Esophagus squamous epithelium (tissue), 5 donors: ENCODE data around the gene PTPRG. TPM values are rescaled to one million over a fixed set of nuclear protein-coding genes. Genes with fewer than 3 reads are reported as not detected.

Experiments
- DNase-seq: peaks from one replicate; lab custom pipeline; 2025; lab: John Stamatoyannopoulos, UW
- H3K27ac ChIP-seq, 4 donors: fragments of 200-600 bp; sonication (generic); one replicate each; pipeline ENCODE4 v1.5.1; 2016 to 2019; ENCODE audit warnings: mild to moderate bottlenecking in 1 of 4
- H3K27me3 ChIP-seq, 4 donors: fragments of 200-600 bp; sonication (generic); 1 replicate in 3 of 4; 2 replicates in 1 of 4; pipeline versions ENCODE4 v1.5.1 to v1.6.0; 2017 to 2021; ENCODE audit warnings: antibody characterized with exemption in 1 of 4
- H3K36me3 ChIP-seq, 3 donors: fragments of 200-600 bp; sonication (generic); one replicate each; pipeline ENCODE4 v1.5.1; 2016 to 2019
- H3K4me1 ChIP-seq, 3 donors: fragments of 200-600 bp; sonication (generic); one replicate each; pipeline ENCODE4 v1.5.1; 2017 to 2019
- H3K4me3 ChIP-seq, 4 donors: fragments of 200-600 bp; sonication (generic); 1 replicate in 3 of 4; 2 replicates in 1 of 4; pipeline ENCODE4 v1.5.1; 2016 to 2019; ENCODE audit warnings: mild to moderate bottlenecking in 2 of 4, moderate library complexity in 1 of 4
- H3K9me3 ChIP-seq, 3 donors: fragments of 200-600 bp; sonication (generic); one replicate each; pipeline ENCODE4 v1.5.1; 2016 to 2019
- POLR2A ChIP-seq, 4 donors: fragments of 450-650 bp; IDR thresholded peaks; one replicate each; pipeline ENCODE4 v1.6.1; 2017; ENCODE audit warnings: antibody characterized with exemption in 4 of 4, mild to moderate bottlenecking in 4 of 4, moderate library complexity in 3 of 4
- WGBS, 2 donors: methylation state at CpG; one replicate each; pipeline ENCODE4 v1.1.5; 2018; 5-methylcytosine and 5-hydroxymethylcytosine counted together
- intact Hi-C: fragments of 100-400 bp; cut with DNase I; formaldehyde crosslinking; loops from one replicate; pipeline ENCODE4 v1.15.0; 2022
- total RNA-seq, 4 donors: library from RNA; depleted of rRNA; stranded (reverse); fragments of >200 nt; gene quantifications; one replicate each; pipeline ENCODE4 v1.1.0, GENCODE V29; 2016
- TF ChIP-seq, protein P1 (sequence below), 6 experiments: fragments of 450-650 bp in 4 of 6; fragments of 200-600 bp in 2 of 6; sonication (generic) in 2 of 6; IDR thresholded peaks; one replicate each; pipeline ENCODE4 v1.5.1; 2016 to 2019; ENCODE audit warnings: antibody characterized with exemption in 6 of 6, mild to moderate bottlenecking in 4 of 6, moderate library complexity in 4 of 6
- donor health status: DM: yes; HTN: yes; CAD: no.

PTPRG gene
- total RNA-seq, 4 donors from 2014 or later, result 3.7 to 42.2 (median 15.2) TPM

DNA sequence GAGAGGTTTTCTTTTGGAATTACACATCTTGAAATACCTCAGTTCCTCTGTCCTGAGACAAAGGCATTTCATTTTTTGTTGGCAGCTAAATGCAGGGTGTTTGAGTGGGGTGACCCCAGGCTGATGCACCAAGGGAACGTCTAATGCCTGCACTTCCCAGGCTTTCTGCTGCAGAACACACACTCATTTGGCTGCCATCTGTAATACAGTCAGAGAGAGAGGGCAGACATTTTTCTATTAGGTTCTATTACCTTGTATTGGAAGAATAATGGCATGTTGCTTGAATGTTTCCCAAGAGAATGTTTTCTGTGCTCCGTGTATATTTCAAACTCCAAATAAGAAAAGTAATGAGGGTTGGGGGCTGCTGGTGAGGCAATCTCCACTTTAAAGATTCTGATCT, 87.1 kb downstream of the PTPRG start:
- Histone ChIP-seq H3K36me3 (no peaks in the 10 kb centered on the region), H3K27ac (no peak overlapping the region), H3K27me3 (no peaks in the 10 kb centered on the region), H3K4me1 (no peaks in the 10 kb centered on the region), H3K4me3 (no peak overlapping the region), H3K9me3 (peaks cover 0 to 4% (median 3%) of the 10 kb centered on the region in 3 donors)
- DNase-seq, result no peak
- intact Hi-C loops, result no loop called here
- WGBS, 2 donors, result 56 to 57% methylated on average over 2 of the region's 2 CpGs
- TF ChIP-seq POLR2A (IDR thresholded peaks at IDR 0.05), result no peak
- TF ChIP-seq, protein P1, sequence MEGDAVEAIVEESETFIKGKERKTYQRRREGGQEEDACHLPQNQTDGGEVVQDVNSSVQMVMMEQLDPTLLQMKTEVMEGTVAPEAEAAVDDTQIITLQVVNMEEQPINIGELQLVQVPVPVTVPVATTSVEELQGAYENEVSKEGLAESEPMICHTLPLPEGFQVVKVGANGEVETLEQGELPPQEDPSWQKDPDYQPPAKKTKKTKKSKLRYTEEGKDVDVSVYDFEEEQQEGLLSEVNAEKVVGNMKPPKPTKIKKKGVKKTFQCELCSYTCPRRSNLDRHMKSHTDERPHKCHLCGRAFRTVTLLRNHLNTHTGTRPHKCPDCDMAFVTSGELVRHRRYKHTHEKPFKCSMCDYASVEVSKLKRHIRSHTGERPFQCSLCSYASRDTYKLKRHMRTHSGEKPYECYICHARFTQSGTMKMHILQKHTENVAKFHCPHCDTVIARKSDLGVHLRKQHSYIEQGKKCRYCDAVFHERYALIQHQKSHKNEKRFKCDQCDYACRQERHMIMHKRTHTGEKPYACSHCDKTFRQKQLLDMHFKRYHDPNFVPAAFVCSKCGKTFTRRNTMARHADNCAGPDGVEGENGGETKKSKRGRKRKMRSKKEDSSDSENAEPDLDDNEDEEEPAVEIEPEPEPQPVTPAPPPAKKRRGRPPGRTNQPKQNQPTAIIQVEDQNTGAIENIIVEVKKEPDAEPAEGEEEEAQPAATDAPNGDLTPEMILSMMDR (IDR thresholded peaks at IDR 0.05), result no peak

DNA sequence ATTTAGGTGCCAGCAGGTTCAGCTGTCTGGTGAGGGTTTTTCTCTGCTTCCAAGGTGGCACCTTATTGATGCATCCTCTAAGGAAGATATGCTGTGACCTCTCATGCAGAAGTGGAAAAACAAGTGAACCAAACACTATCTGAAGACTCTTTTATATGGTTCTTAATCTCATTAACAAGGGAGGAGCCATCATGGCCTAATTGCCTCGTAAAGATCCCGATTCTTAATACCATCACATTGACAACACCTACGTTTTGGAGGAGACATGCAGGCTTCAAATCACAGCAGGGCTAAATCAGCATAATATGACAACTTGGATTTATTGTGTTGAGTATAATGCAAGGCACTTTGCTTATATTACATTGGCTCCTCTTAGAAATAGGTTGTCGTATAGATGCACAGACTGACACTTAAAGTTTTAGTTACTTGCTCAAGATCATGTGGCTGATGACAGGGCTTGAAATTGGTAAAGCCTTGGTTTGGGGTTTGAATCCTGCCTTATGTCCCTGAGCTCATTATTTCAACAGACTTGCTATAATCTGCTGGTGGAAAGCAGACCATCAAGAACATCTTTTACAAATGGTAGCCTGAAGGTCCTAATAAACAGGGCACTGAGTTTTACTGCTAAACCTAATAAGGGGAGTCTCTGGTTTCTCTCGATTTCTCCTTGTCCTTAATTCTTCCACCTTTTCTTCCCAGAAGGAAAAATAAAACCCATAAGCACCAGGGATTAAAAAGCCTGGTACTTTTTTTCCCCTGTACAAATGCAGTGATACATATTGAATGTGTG, 88.2 kb downstream of the PTPRG start:
- DNase-seq, result no peak
- TF ChIP-seq, protein P1 (IDR thresholded peaks at IDR 0.05), result no peak
- TF ChIP-seq POLR2A (IDR thresholded peaks at IDR 0.05), result no peak
- Histone ChIP-seq H3K4me3 (no peak overlapping the region), H3K27ac (no peak overlapping the region), H3K27me3 (no peaks in the 10 kb centered on the region), H3K36me3 (no peaks in the 10 kb centered on the region), H3K4me1 (no peaks in the 10 kb centered on the region), H3K9me3 (peaks cover 0 to 4% (median 3%) of the 10 kb centered on the region in 3 donors)
- 71 to 73% methylated on average over 5 of the region's 5 CpGs for WGBS, 2 donors
- intact Hi-C loops, result no loop called here

DNA sequence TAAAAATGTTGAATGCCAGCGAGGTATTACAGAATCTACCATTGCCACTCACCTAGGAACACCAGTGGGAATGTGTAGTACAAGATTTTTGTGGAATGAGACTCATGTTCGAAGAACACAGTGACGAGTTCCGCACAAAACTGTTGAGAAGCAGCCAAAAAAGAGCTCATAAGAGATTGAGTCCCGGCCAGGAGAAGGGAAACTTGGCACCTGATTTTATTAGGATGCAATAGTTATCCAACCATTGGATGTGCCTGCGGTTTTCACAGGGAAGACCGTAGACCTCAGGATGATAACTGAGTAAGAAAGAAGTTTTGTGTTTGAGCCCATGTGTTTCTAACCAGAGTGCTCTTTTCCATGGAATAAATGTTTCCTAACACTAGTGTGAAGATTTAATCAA, 88.9 kb downstream of the PTPRG start:
- peaks cover 0 to 1% (median under 1%) of the 10 kb centered on the region in 3 donors for H3K9me3 ChIP-seq
- TF ChIP-seq, protein P1 (IDR thresholded peaks at IDR 0.05), result no peak
- no peak for TF ChIP-seq POLR2A (IDR thresholded peaks at IDR 0.05)
- no peak overlapping the region for H3K4me3 ChIP-seq
- H3K27ac ChIP-seq, result no peak overlapping the region
- H3K27me3 ChIP-seq, result no peaks in the 10 kb centered on the region
- 36 to 43% methylated on average over 7 of the region's 7 CpGs for WGBS, 2 donors
- no peaks in the 10 kb centered on the region for H3K36me3 ChIP-seq
- DNase-seq, result no peak
- H3K4me1 ChIP-seq, result no peaks in the 10 kb centered on the region
- intact Hi-C loops, result no loop called here

GRCh38 chr3:61650719-61651410, 89.5 kb downstream of the PTPRG start:
- Histone ChIP-seq H3K4me1 (no peaks in the 10 kb centered on the region), H3K27me3 (no peaks in the 10 kb centered on the region), H3K36me3 (no peaks in the 10 kb centered on the region), H3K4me3 (no peak overlapping the region), H3K27ac (no peak overlapping the region), H3K9me3 (no peaks in the 10 kb centered on the region)
- TF ChIP-seq, protein P1 (IDR thresholded peaks at IDR 0.05), result no peak
- no peak for DNase-seq
- WGBS, 2 donors, result 55 to 62% methylated on average over 4 of the region's 4 CpGs
- intact Hi-C loops, result no loop called here

DNA sequence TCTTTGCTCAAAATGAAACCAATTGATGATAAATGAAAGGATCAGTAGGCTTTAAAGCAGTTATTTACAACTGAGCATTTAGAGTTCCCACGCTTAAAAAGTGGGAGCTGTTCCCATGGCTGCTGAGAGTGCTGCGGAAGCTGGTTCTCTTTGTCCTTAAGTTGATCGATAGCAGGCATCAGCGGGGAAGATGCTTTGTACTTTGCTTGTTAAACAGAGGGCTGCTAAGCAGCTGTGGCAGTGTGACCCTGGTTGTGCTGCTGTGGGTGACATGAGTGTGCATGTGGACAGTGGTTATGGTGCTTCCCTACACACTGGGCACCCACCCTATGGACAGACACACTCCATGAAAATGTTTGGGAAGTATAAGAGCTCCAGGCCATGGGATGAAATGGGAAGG, 96.3 kb downstream of the PTPRG start:
- Histone ChIP-seq H3K27me3 (no peaks in the 10 kb centered on the region), H3K9me3 (no peaks in the 10 kb centered on the region), H3K4me1 (no peaks in the 10 kb centered on the region), H3K36me3 (no peaks in the 10 kb centered on the region), H3K27ac (no peak overlapping the region), H3K4me3 (no peak overlapping the region)
- DNase-seq, result no peak
- WGBS, 2 donors, result 63 to 90% methylated on average over 3 to 4 of the region's 4 CpGs
- intact Hi-C loops, result no loop called here
- TF ChIP-seq, protein P1 (IDR thresholded peaks at IDR 0.05), result no peak
- TF ChIP-seq POLR2A (IDR thresholded peaks at IDR 0.05), result no peak
